A549 (cell line): ENCODE data around the gene MAP3K13. TPM values are rescaled to one million over a fixed set of nuclear protein-coding genes. Genes with fewer than 3 reads are reported as not detected.

Source experiments
- ATAC-seq, 2 experiments: fragments of 200-7000 bp in 1 of 2; fragments of >200 bp in 1 of 2; cut with Nextera tagmentation in 1 of 2; cut with Tn5 transposase in 1 of 2; 3 replicates each; pipeline versions ENCODE4 v1.8.0 to v1.9.1; 2018 to 2020; ENCODE audit warnings: mild to moderate bottlenecking in 1 of 2, moderate library complexity in 1 of 2
- CTCF ChIA-PET: fragments of 300-600 bp; sonication (Branson Sonifier 250); formaldehyde crosslinking; extraction: SDS; loops from one replicate; lab custom pipeline; 2021; ENCODE audit warnings: antibody characterized with exemption, inconsistent platforms; lab: Yijun Ruan, JAX
- POLR2A ChIA-PET: fragments of 350-600 bp; formaldehyde crosslinking; extraction: SDS; loops from one replicate; lab custom pipeline; 2021; ENCODE audit warnings: antibody characterized with exemption, inconsistent platforms; lab: Yijun Ruan, JAX
- DNase-seq, 2 experiments: peaks; one replicate each; pipeline versions ENCODE4 v3.0.0 to v3.0.0-alpha.2; 2011 to 2016; ENCODE audit warnings: low read depth in 1 of 2, low spot score in 1 of 2
- FAIRE-seq: peaks from 2 replicates; lab custom pipeline; 2011; peaks lifted over from hg19 to GRCh38; lab: Jason Lieb, UNC
- H3K27ac ChIP-seq, 2 experiments: fragments of >200 bp; sonication (Bioruptor Twin); formaldehyde crosslinking; 3 replicates each; pipeline ENCODE4 v1.5.1; 2016 to 2017
- H3K4me1 ChIP-seq: fragments of >200 bp; sonication (Bioruptor Twin); formaldehyde crosslinking; 3 replicates; pipeline ENCODE4 v1.6.1; 2016
- H3K4me2 ChIP-seq: fragments of >200 bp; sonication (Bioruptor Twin); formaldehyde crosslinking; 3 replicates; pipeline ENCODE4 v1.6.1; 2016
- H3K4me3 ChIP-seq: fragments of >200 bp; sonication (Bioruptor Twin); formaldehyde crosslinking; 3 replicates; pipeline ENCODE4 v1.5.1; 2016
- H3K9me3 ChIP-seq: fragments of >200 bp; sonication (Bioruptor Twin); formaldehyde crosslinking; 3 replicates; pipeline ENCODE4 v1.6.1; 2016
- BCL3 ChIP-seq: fragments of >200 bp; sonication (Bioruptor Twin); formaldehyde crosslinking; IDR thresholded peaks from 3 replicates; pipeline ENCODE4 v1.6.1; 2016
- CBX2 ChIP-seq: fragments of 200-600 bp; sonication (generic); IDR thresholded peaks from 2 replicates; pipeline ENCODE4 v1.6.1; 2016; ENCODE audit warnings: low read depth, mild to moderate bottlenecking, borderline replicate concordance
- CBX8 ChIP-seq: fragments of 200-600 bp; sonication (generic); IDR thresholded peaks from 2 replicates; pipeline ENCODE4 v1.6.1; 2016
- HDAC2 ChIP-seq: fragments of 200-600 bp; sonication (generic); IDR thresholded peaks from 2 replicates; pipeline ENCODE4 v1.6.1; 2016
- HOXA7 ChIP-seq: fragments of 250-450 bp; sonication (Bioruptor Pico); IDR thresholded peaks from 2 replicates; pipeline ENCODE4 v1.5.0; 2020; ENCODE audit warnings: mild to moderate bottlenecking, moderate library complexity
- MAFK ChIP-seq: fragments of 450-650 bp; IDR thresholded peaks from 2 replicates; pipeline ENCODE4 v1.6.1; 2014; ENCODE audit not compliant: partially characterized antibody
- MYC ChIP-seq: IDR thresholded peaks from 2 replicates; pipeline ENCODE4 v1.6.1; 2012; ENCODE audit warnings: mild to moderate bottlenecking, inconsistent platforms, low read length, improper control_type of control experiment, borderline replicate concordance
- NFE2L2 ChIP-seq: fragments of 150-350 bp; conservative IDR thresholded peaks from 2 replicates; pipeline ENCODE4 v1.6.1; 2014; ENCODE audit warnings: low read length
- PBX3 ChIP-seq: IDR thresholded peaks from 2 replicates; pipeline ENCODE4 v1.6.1; 2012
- RAD21 ChIP-seq, 2 experiments: fragments of >200 bp in 1 of 2; sonication (Bioruptor Twin) in 1 of 2; formaldehyde crosslinking in 1 of 2; IDR thresholded peaks in 1 of 2; conservative IDR thresholded peaks in 1 of 2; 2 replicates in 1 of 2; 3 replicates in 1 of 2; pipeline ENCODE4 v1.6.1; 2012 to 2018; ENCODE audit warnings: inconsistent platforms in 1 of 2
- RCOR1 ChIP-seq: fragments of 150-350 bp; IDR thresholded peaks from 2 replicates; pipeline ENCODE4 v1.6.1; 2014; ENCODE audit warnings: antibody characterized with exemption, low read length, low read depth
- REST ChIP-seq: fragments of 200-600 bp; sonication (generic); IDR thresholded peaks from 2 replicates; pipeline ENCODE4 v1.6.1; 2016; ENCODE audit warnings: antibody characterized with exemption, mild to moderate bottlenecking, moderate library complexity
- RFX5 ChIP-seq: fragments of 450-650 bp; IDR thresholded peaks from 2 replicates; pipeline ENCODE4 v1.7.1; 2014; ENCODE audit warnings: antibody characterized with exemption, mild to moderate bottlenecking, moderate library complexity
- USF2 ChIP-seq: fragments of 450-650 bp; IDR thresholded peaks from 2 replicates; pipeline ENCODE4 v1.6.1; 2014; ENCODE audit warnings: antibody characterized with exemption
- ZFP36 ChIP-seq: fragments of 450-650 bp; IDR thresholded peaks from 2 replicates; pipeline ENCODE4 v1.6.1; 2014; ENCODE audit warnings: borderline replicate concordance; ENCODE audit not compliant: partially characterized antibody
- WGBS: methylation state at CpG from one replicate; pipeline ENCODE4 v1.1.6; 2017; ENCODE audit errors: missing lambda C conversion rate; 5-methylcytosine and 5-hydroxymethylcytosine counted together
- polyA plus RNA-seq, 4 experiments: library from polyadenylated mRNA; depleted of rRNA in 3 of 4; stranded (reverse); fragments of >200 nt; fragmentation: RNase III in 1 of 4; extraction: RNeasy Plus Mini Kit Qiagen cat#74134 plus additional on column Dnase treatment in 1 of 4; gene quantifications; 2 replicates in 3 of 4; 3 replicates in 1 of 4; pipeline ENCODE4 v1.2.3, GENCODE V29; 2011 to 2017

Gene MAP3K13
- polyA plus RNA-seq, 2 of the 4 experiments (the other 2 are of a cell fraction), result 15.8 to 23.2 TPM

DNA sequence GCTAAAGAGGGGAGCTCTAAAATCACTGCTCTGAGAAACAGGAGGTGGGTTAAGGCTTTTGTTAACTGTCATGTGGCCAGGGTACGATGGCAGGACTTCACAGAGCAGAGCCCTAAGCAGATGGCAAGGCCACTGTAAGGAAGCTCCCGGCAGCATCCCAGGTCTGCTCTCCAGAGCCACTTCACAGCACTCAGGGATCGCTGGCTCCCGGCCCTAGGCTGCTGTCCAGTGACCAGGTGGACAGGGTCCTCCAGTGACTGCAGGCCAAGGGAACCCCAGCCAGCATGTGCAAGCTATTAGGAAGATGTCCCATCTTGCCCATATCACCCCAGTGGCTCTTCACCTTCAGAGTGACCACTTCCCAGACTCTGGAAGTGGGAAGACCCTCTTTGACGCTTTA is 125.5 kb downstream of the MAP3K13 start:
- H3K27ac ChIP-seq, result no peak overlapping the region
- CTCF ChIA-PET, result no interaction called here
- no peak for TF ChIP-seq RCOR1
- FAIRE-seq (no peak), ATAC-seq (no peak), DNase-seq (no peak)
- POLR2A ChIA-PET, result no interaction called here
- no peaks in the 10 kb centered on the region for H3K4me1 ChIP-seq
- WGBS, result 90% methylated on average over 2 of the region's 5 CpGs
- no peak overlapping the region for H3K4me2 ChIP-seq
- no peaks in the 10 kb centered on the region for H3K9me3 ChIP-seq
- no peak overlapping the region for H3K4me3 ChIP-seq

- no peaks in the 10 kb centered on the region for H3K9me3 ChIP-seq
- no peak for TF ChIP-seq BCL3
- no peak for TF ChIP-seq CBX8
- no peak overlapping the region for H3K4me3 ChIP-seq
- no peak overlapping the region for H3K4me2 ChIP-seq
- no peak for ATAC-seq
- H3K4me1 ChIP-seq, result no peaks in the 10 kb centered on the region
- ChIA-PET POLR2A (no interaction called here), CTCF (interaction anchor here (1.2 kb wide), 1 partner anchor 85 kb away, joined by 3 read pairs; no protein-coding TSS in a partner anchor)
- no peak overlapping the region for H3K27ac ChIP-seq
- 88% methylated on average over 3 of the region's 3 CpGs for WGBS
- no peak for FAIRE-seq
- DNase-seq, result no peak
These were observed 126.5 kb downstream of the MAP3K13 start for GRCh38 chr3:185489462-185489861.

DNA sequence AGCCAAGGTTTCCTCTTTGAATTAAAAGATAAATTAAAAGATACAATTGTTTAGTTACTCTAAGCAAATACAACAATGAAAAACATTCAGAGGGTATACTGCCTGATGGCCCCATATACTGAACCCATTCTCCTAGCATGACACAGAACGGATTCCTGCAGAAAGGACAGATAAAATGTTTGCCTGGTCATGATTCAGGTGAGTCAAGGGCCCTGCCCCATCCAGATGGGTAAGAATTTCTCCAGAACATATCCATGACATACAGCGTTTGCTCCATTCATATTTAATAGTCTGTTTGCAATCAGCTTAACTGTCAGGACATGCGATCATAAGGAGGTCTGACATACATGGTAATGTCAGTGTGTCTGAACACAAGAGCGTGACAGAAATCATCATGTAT is 127.3 kb downstream of the MAP3K13 start:
- ChIA-PET CTCF (interaction anchor here (1.2 kb wide), 1 partner anchor 85 kb away, joined by 3 read pairs; no protein-coding TSS in a partner anchor), POLR2A (no interaction called here)
- FAIRE-seq (no peak), DNase-seq (no peak), ATAC-seq (no peak)
- no peaks in the 10 kb centered on the region for H3K4me1 ChIP-seq
- no peak for TF ChIP-seq REST
- no peak for TF ChIP-seq HDAC2
- no peak for TF ChIP-seq PBX3
- no peak for TF ChIP-seq RFX5
- TF ChIP-seq NFE2L2, result no peak
- TF ChIP-seq RAD21 (conservative IDR thresholded peaks at IDR 0.05 in 1 of 2, IDR thresholded peaks at IDR 0.05 in 1 of 2), result no peak
- TF ChIP-seq MYC, result no peak
- TF ChIP-seq HOXA7 (CRISPR knock-in tag), result no peak
- no peak for TF ChIP-seq ZFP36
- no peak for TF ChIP-seq MAFK
- no peak for TF ChIP-seq CBX2
- TF ChIP-seq USF2, result no peak
- H3K4me3 ChIP-seq, result no peak overlapping the region
- no peak overlapping the region for H3K27ac ChIP-seq
- no peak overlapping the region for H3K4me2 ChIP-seq
- no peaks in the 10 kb centered on the region for H3K9me3 ChIP-seq
- 91% methylated on average over 4 of the region's 4 CpGs for WGBS
